Gastrocnemius medialis (tissue), 4 donors: Measurements from ENCODE around the gene CLN6. TPM values are rescaled to one million over a fixed set of nuclear protein-coding genes. Genes with fewer than 3 reads are reported as not detected.
A peak's percentile ranks its signal among the peaks of the same experiment; 100 is the strongest.
"Not testable (repeated sequence)": the region's sequence is repeated elsewhere in the genome, so short reads cannot be mapped to it uniquely, and the experiment has no call there.

Experiments
- ATAC-seq, 2 donors: fragments of 150-250 bp; one replicate each; pipeline ENCODE4 v1.9.1; 2016
- DNase-seq, 2 donors: peaks; one replicate each; pipeline ENCODE4 v3.0.0-alpha.2; 2019
- H3K27ac ChIP-seq, 4 donors: fragments of 200-600 bp; sonication (generic); 1 replicate in 1 of 4; 2 replicates in 3 of 4; pipeline ENCODE4 v1.5.1; 2016 to 2018; ENCODE audit warnings: mild to moderate bottlenecking in 2 of 4, moderate library complexity in 1 of 4
- H3K27me3 ChIP-seq, 3 donors: fragments of 200-600 bp; sonication (generic) in 2 of 3; 1 replicate in 1 of 3; 2 replicates in 2 of 3; pipeline versions ENCODE4 v1.5.1 to v1.6.0; 2016 to 2019; ENCODE audit warnings: mild to moderate bottlenecking in 1 of 3, moderate library complexity in 1 of 3
- H3K36me3 ChIP-seq, 2 donors: fragments of 200-600 bp; sonication (generic) in 1 of 2; one replicate each; pipeline ENCODE4 v1.5.1; 2017 to 2018
- H3K4me1 ChIP-seq, 2 donors: fragments of 200-600 bp; sonication (generic) in 1 of 2; one replicate each; pipeline ENCODE4 v1.5.1; 2016 to 2017; ENCODE audit warnings: mild to moderate bottlenecking in 2 of 2
- H3K4me3 ChIP-seq, 4 donors: fragments of 200-600 bp; sonication (generic) in 3 of 4; 1 replicate in 1 of 4; 2 replicates in 3 of 4; pipeline ENCODE4 v1.5.1; 2016 to 2019; ENCODE audit warnings: mild to moderate bottlenecking in 2 of 4
- H3K9me3 ChIP-seq, 3 donors: fragments of 200-600 bp; sonication (generic) in 2 of 3; 1 replicate in 1 of 3; 2 replicates in 2 of 3; pipeline ENCODE4 v1.5.1; 2016 to 2019
- POLR2A ChIP-seq, 2 donors: fragments of 450-650 bp; IDR thresholded peaks; one replicate each; pipeline ENCODE4 v1.6.1; 2017; ENCODE audit warnings: antibody characterized with exemption in 2 of 2, mild to moderate bottlenecking in 2 of 2, moderate library complexity in 2 of 2
- in situ Hi-C, 4 donors: fragments of 200-750 bp; cut with MboI; loops; one replicate each; pipeline versions ENCODE4 v1.15.0 to v1.8.0; 2017; ENCODE audit warnings: low sequenced_read_pairs in 4 of 4
- intact Hi-C: fragments of 100-400 bp; cut with DNase I; formaldehyde crosslinking; loops from one replicate; pipeline ENCODE4 v1.15.1; 2023; ENCODE audit warnings: low total_unique reads
- total RNA-seq, 4 donors: library from RNA; depleted of rRNA; stranded (reverse); fragments of >200 nt; gene quantifications; one replicate each; pipeline versions ENCODE4 v1.1.0 to v1.2.3, GENCODE V29; 2016
- TF ChIP-seq, protein P1 (sequence below), 5 experiments: fragments of 450-650 bp in 3 of 5; fragments of 200-600 bp in 2 of 5; sonication (generic) in 2 of 5; IDR thresholded peaks in 4 of 5; conservative IDR thresholded peaks in 1 of 5; 1 replicate in 4 of 5; 2 replicates in 1 of 5; pipeline ENCODE4 v1.5.1; 2016 to 2019; ENCODE audit warnings: antibody characterized with exemption in 5 of 5, mild to moderate bottlenecking in 3 of 5, moderate library complexity in 3 of 5

The CLN6 gene
- total RNA-seq, 4 donors from 2014 or later = 17.1 to 18.9 (median 18.5) TPM

DNA sequence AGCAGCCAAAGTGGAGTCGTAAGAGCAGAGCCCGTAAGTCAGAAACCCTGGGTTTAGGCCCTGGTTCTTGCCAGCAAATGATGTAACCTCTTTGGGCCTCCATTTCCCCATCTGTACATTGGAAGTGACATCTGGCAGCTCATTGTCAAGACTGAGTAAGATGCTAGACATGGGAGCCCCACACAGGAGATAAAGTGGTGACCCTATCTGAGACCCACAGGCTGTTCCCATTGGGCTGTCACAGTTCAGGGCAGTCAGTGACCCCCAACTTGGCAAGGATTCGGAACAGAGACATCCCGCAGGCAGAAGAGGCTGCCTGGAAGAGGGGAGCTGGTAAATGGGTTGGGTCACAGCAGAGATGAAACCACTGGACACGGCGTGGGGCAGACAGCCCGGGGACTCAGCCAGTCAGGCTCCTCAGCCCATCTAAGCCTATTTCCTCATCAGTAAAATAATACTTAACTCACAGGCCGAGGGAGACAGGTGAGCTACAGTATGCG, 1.8 kb downstream of the CLN6 start:
- DNase-seq = no peak
- in situ Hi-C loops = no loop called here

DNA sequence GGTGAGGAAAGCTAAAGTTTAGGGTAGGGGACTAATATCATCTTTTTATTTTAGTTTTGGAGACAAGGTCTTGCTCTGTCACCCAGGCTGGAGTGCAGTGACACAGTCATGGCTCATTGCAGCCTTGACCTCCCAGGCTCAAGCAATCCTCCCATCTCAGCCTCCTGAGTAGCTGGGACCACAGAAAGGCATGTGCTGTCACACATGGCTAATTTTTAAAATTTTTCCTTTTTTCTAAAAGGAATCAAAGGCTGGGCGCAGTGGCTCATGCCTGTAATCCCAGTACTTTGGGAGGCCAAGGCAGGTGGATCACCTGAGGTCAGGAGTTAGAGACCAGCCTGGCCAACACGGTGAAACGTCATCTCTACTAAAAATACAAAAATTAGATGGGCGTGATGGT, 4.1 kb downstream of the CLN6 start:
- H3K27me3 ChIP-seq, H3K27ac ChIP-seq, H3K9me3 ChIP-seq, H3K36me3 ChIP-seq, DNase-seq, H3K4me3 ChIP-seq, ATAC-seq, in situ Hi-C loops: not testable (repeated sequence)
- intact Hi-C loops = loop anchor here (5.0 kb wide), 1 partner anchor 38 kb away; no protein-coding TSS in a partner anchor
- H3K4me1 ChIP-seq = peaks cover 4 to 12% of the 10 kb centered on the region in 2 donors

More for the DNA sequence above, 1.8 kb downstream of the CLN6 start:
- H3K27ac ChIP-seq = peak overlapping the region in 1 of 4 donors; percentile 88
- H3K9me3 ChIP-seq = no peaks in the 10 kb centered on the region
- peaks cover 4 to 12% of the 10 kb centered on the region in 2 donors for H3K4me1 ChIP-seq
- intact Hi-C loops = loop anchor here (5.0 kb wide), 1 partner anchor 40 kb away; no protein-coding TSS in a partner anchor
- H3K36me3 ChIP-seq = no peaks in the 10 kb centered on the region
- no peak for ATAC-seq
- no peaks in the 10 kb centered on the region for H3K27me3 ChIP-seq
- TF ChIP-seq, protein P1, sequence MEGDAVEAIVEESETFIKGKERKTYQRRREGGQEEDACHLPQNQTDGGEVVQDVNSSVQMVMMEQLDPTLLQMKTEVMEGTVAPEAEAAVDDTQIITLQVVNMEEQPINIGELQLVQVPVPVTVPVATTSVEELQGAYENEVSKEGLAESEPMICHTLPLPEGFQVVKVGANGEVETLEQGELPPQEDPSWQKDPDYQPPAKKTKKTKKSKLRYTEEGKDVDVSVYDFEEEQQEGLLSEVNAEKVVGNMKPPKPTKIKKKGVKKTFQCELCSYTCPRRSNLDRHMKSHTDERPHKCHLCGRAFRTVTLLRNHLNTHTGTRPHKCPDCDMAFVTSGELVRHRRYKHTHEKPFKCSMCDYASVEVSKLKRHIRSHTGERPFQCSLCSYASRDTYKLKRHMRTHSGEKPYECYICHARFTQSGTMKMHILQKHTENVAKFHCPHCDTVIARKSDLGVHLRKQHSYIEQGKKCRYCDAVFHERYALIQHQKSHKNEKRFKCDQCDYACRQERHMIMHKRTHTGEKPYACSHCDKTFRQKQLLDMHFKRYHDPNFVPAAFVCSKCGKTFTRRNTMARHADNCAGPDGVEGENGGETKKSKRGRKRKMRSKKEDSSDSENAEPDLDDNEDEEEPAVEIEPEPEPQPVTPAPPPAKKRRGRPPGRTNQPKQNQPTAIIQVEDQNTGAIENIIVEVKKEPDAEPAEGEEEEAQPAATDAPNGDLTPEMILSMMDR (IDR thresholded peaks at IDR 0.05 in 4 of 5, conservative IDR thresholded peaks at IDR 0.05 in 1 of 5) = no peak
- TF ChIP-seq POLR2A (IDR thresholded peaks at IDR 0.05) = no peak
- H3K4me3 ChIP-seq = no peak overlapping the region

DNA sequence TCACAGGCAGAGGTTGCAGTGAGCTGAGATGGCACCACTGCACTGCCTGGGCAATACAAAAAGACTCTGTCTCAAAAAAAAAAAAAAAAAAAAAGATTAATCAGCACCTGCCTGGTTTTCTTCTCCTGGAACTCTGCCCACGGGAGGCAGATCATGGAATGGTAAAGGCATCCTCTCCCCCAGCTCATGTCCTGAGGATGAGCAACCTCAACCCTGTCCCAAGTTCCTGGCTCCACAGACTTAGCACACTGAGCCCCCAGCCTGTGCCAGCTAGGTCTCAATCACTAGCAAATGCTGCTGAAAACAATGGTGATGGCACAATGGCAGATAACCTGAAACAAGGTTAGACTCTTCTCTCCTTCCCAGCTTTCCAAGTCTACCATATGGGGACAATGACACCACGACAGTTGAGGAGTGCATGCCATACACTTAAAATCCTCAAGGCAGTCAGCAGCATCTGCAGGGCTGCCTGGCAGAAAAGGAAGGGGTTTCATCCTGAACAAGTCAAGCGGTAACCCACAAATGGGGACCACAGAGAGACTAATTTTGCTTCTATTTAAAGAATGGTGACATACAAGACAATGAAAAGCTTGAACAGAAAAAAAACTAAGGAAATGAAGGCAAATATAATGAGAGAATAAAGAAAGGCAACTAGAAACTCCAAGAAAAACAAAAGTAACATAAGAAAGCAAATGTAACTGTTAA, 4.8 kb downstream of the CLN6 start:
- no peak for TF ChIP-seq POLR2A (IDR thresholded peaks at IDR 0.05)
- TF ChIP-seq, protein P1 (IDR thresholded peaks at IDR 0.05 in 4 of 5, conservative IDR thresholded peaks at IDR 0.05 in 1 of 5) = no peak
- intact Hi-C loops (loop anchor here (5.0 kb wide), 1 partner anchor 37 kb away; no protein-coding TSS in a partner anchor), in situ Hi-C loops (no loop called here)
- no peak overlapping the region for H3K4me3 ChIP-seq
- H3K27me3 ChIP-seq = no peaks in the 10 kb centered on the region
- H3K36me3 ChIP-seq = no peaks in the 10 kb centered on the region
- ATAC-seq (no peak), DNase-seq (no peak)
- peaks cover 0 to 12% of the 10 kb centered on the region in 2 donors for H3K4me1 ChIP-seq
- no peak overlapping the region for H3K27ac ChIP-seq
- no peaks in the 10 kb centered on the region for H3K9me3 ChIP-seq

DNA sequence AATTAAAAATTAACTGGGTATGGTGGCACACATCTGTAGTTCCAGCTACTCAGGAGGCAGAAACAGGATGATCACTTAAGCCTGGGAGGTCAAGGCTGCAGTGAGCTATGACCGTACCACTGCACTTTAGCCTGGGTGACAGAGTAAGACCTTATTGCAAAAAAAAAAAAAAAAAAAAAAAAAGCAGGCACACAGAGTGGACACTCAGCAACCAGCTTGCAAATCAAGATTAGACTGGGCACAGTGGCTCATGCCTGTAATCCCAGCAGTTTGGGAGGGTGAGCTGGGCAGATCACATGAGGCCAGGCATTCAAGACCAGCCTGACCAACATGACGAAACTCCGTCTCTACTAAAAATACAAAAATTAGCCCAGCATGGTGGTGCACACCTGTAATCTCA, 5.4 kb downstream of the CLN6 start:
- no peak for DNase-seq
- Histone ChIP-seq H3K27me3 (no peaks in the 10 kb centered on the region), H3K36me3 (no peaks in the 10 kb centered on the region), H3K4me1 (peaks cover 0 to 12% of the 10 kb centered on the region in 2 donors), H3K27ac (no peak overlapping the region), H3K9me3 (no peaks in the 10 kb centered on the region), H3K4me3 (no peak overlapping the region)
- TF ChIP-seq POLR2A (IDR thresholded peaks at IDR 0.05) = no peak
- TF ChIP-seq, protein P1 (IDR thresholded peaks at IDR 0.05 in 4 of 5, conservative IDR thresholded peaks at IDR 0.05 in 1 of 5) = no peak
- intact Hi-C loops (no loop called here), in situ Hi-C loops (no loop called here)
- ATAC-seq = no peak

DNA sequence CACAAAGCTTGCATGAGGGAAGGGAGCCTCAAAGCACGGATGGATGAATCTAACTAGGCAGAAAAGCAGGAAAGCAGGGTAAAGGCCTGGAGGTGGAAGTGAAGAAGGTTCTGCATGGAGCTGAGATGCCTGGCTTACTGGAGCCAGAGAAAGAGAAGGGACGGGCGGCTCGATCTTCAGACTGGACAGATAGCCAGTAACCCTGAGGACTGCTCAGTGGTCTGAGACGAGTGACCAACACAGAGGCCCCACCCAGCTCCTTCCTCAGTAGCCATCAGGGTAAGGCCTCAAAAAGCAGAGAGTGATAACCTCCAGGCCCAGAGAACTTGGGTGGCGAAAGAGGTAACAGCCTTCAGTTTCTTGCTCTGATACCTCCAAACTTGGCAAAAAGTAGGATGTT, 6.4 kb downstream of the CLN6 start:
- H3K4me1 ChIP-seq = peaks cover 0 to 3% of the 10 kb centered on the region in 2 donors
- H3K27ac ChIP-seq = no peak overlapping the region
- H3K36me3 ChIP-seq = no peaks in the 10 kb centered on the region
- H3K9me3 ChIP-seq = no peaks in the 10 kb centered on the region
- no peak for ATAC-seq
- DNase-seq = no peak
- intact Hi-C loops = no loop called here
- in situ Hi-C loops = no loop called here
- H3K4me3 ChIP-seq = no peak overlapping the region
- no peak for TF ChIP-seq POLR2A (IDR thresholded peaks at IDR 0.05)
- no peaks in the 10 kb centered on the region for H3K27me3 ChIP-seq

DNA sequence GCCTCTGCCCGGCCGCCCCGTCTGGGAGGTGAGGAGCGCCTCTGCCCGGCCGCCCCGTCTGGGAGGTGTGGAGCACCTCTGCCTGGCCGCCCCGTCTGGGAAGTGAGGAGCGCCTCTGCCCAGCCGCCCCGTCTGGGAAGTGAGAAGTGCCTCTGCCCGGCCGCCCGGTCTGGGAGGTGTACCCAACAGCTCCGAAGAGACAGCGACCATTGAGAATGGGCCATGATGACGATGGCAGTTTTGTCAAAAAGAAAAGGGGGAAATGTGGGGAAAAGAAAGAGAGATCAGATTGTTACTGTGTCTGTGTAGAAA, 7.1 kb downstream of the CLN6 start:
- H3K4me3 ChIP-seq, H3K36me3 ChIP-seq, intact Hi-C loops, H3K4me1 ChIP-seq, H3K27ac ChIP-seq, H3K9me3 ChIP-seq, in situ Hi-C loops, DNase-seq, ATAC-seq, H3K27me3 ChIP-seq: not testable (repeated sequence)

DNA sequence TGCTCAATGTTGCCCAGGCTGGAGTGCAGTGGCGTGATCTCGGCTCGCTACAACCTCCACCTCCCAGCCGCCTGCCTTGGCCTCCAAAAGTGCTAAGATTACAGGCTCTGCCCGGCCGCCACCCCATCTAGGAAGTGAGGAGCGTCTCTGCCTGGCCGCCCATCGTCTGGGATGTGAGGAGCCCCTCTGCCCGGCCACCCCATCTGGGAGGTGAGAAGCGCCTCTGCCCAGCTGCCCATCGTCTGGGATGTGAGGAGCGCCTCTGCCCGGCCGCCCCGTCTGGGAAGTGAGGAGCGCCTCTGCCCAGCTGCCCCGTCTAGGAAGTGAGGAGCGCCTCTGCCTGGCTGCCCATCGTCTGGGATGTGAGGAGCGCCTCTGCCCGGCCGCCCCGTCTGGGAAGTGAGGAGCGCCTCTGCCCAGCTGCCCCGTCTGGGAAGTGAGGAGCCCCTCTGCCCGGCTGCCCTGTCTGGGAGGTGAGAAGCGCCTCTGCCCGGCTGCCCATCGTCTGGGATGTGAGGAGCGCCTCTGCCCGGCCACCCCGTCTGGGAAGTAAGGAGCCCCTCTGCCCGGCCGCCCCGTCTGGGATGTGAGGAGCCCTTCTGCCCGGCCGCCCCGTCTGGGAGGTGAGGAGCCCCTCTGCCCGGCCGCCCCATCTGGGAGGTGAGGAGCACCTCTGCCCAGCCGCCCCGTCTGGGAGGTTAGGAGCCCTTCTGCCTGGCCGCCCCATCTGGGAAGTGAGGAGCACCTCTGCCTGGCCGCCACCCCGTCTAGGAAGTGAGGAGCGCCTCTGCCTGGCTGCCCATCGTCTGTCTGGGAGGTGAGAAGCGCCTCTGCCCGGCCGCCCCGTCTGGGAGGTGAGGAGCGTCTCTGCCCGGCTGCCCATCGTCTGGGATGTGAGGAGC, 7.7 kb downstream of the CLN6 start:
- H3K4me3 ChIP-seq, H3K9me3 ChIP-seq, H3K27ac ChIP-seq, H3K4me1 ChIP-seq, H3K36me3 ChIP-seq, in situ Hi-C loops, ATAC-seq, H3K27me3 ChIP-seq, intact Hi-C loops, DNase-seq: not testable (repeated sequence)
